ENCODE measurements around the gene CACNG4.

Gene CACNG4

GRCh38 chr17:67043283-67043682 is 78.8 kb downstream of the CACNG4 start:
- no peak for DNase-seq (ENCODE audit: low spot score)

GRCh38 chr17:67044016-67044772 is 79.7 kb downstream of the CACNG4 start, which contains the start of gene CACNG1:
TSS of gene CACNG1 (plus strand) at chr17:67044554. CDS start at chr17:67044661, 107 bp downstream.
- no peak for DNase-seq (ENCODE audit: low spot score)

GRCh38 chr17:67044940-67045339 is 80.4 kb downstream of the CACNG4 start:
- no peak for DNase-seq (ENCODE audit: low spot score)

GRCh38 chr17:67046398-67046797 is 81.9 kb downstream of the CACNG4 start:
- DNase-seq (ENCODE audit: low spot score) = no peak

- DNase-seq (ENCODE audit: low spot score) = no peak
Observed at GRCh38 chr17:67047382-67047781, 82.9 kb downstream of the CACNG4 start.

- no peak for DNase-seq (ENCODE audit: low spot score)
Observed at GRCh38 chr17:67049025-67049739, 84.7 kb downstream of the CACNG4 start.

GRCh38 chr17:67050066-67050465 is 85.6 kb downstream of the CACNG4 start:
- no peak for DNase-seq (ENCODE audit: low spot score)

GRCh38 chr17:67050471-67051154 is 86.1 kb downstream of the CACNG4 start:
- DNase-seq (ENCODE audit: low spot score) = no peak

GRCh38 chr17:67051155-67051538 is 86.6 kb downstream of the CACNG4 start:
- DNase-seq (ENCODE audit: low spot score) = no peak

- no peak for DNase-seq (ENCODE audit: low spot score)
Observed at GRCh38 chr17:67051837-67052236, 87.3 kb downstream of the CACNG4 start.

- DNase-seq (ENCODE audit: low spot score) = no peak
Observed at GRCh38 chr17:67052720-67053437, 88.4 kb downstream of the CACNG4 start.

- no peak for DNase-seq (ENCODE audit: low spot score)
Observed at GRCh38 chr17:67053438-67054000, 89.0 kb downstream of the CACNG4 start.

GRCh38 chr17:67054011-67054591 is 89.6 kb downstream of the CACNG4 start:
- DNase-seq (ENCODE audit: low spot score) = no peak

- DNase-seq (ENCODE audit: low spot score) = no peak
Observed at GRCh38 chr17:67054608-67055007, 90.1 kb downstream of the CACNG4 start.

GRCh38 chr17:67055041-67055443 is 90.5 kb downstream of the CACNG4 start:
- no peak for DNase-seq (ENCODE audit: low spot score)

GRCh38 chr17:67055811-67056745 is 91.6 kb downstream of the CACNG4 start:
- DNase-seq (ENCODE audit: low spot score) = no peak

GRCh38 chr17:67056746-67057490 is 92.4 kb downstream of the CACNG4 start:
- no peak for DNase-seq (ENCODE audit: low spot score)

GRCh38 chr17:67058036-67058435 is 93.5 kb downstream of the CACNG4 start:
- no peak for DNase-seq (ENCODE audit: low spot score)

GRCh38 chr17:67059372-67059771 is 94.9 kb downstream of the CACNG4 start:
- DNase-seq (ENCODE audit: low spot score) = no peak

GRCh38 chr17:67063141-67063540 is 98.6 kb downstream of the CACNG4 start:
- no peak for DNase-seq (ENCODE audit: low spot score)
